ENCODE measurements around the gene BMAL2. TPM values are rescaled to one million over a fixed set of nuclear protein-coding genes. Genes with fewer than 3 reads are reported as not detected.

Gene BMAL2
- total and polyA plus RNA-seq, 2 of the 13 experiments (the other 11 are each of a cell fraction or from before 2014, with no cell fraction given) = 4.8 to 27.4 TPM

- TF ChIP-seq ZNF512B (CRISPR knock-in tag; IDR thresholded peaks at IDR 0.05; ENCODE audit: borderline replicate concordance) (0 out of 2 replicates have a peak, but pooled peaks have one; percentile 46), ZNF350 (CRISPR knock-in tag; IDR thresholded peaks at IDR 0.05; ENCODE audit: borderline replicate concordance, low read depth) (0 out of 2 replicates have a peak, but pooled peaks have one; percentile 19), ZNF761 (CRISPR knock-in tag; conservative IDR thresholded peaks at IDR 0.05) (no peak), ZNF232 (CRISPR knock-in tag; IDR thresholded peaks at IDR 0.05; ENCODE audit: borderline replicate concordance) (0 out of 2 replicates have a peak, but pooled peaks have one; percentile 21), UBTF (CRISPR knock-in tag; IDR thresholded peaks at IDR 0.05) (peak; percentile 43)
- TF ChIP-seq, protein P1, sequence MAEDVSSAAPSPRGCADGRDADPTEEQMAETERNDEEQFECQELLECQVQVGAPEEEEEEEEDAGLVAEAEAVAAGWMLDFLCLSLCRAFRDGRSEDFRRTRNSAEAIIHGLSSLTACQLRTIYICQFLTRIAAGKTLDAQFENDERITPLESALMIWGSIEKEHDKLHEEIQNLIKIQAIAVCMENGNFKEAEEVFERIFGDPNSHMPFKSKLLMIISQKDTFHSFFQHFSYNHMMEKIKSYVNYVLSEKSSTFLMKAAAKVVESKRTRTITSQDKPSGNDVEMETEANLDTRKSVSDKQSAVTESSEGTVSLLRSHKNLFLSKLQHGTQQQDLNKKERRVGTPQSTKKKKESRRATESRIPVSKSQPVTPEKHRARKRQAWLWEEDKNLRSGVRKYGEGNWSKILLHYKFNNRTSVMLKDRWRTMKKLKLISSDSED (CRISPR knock-in tag; IDR thresholded peaks at IDR 0.05) = no peak
Observed at GRCh38 chr12:27333403-27334009, 870 bp downstream of the BMAL2 start (continued).
